Measurements from ENCODE around the gene FAHD2A.

DNA sequence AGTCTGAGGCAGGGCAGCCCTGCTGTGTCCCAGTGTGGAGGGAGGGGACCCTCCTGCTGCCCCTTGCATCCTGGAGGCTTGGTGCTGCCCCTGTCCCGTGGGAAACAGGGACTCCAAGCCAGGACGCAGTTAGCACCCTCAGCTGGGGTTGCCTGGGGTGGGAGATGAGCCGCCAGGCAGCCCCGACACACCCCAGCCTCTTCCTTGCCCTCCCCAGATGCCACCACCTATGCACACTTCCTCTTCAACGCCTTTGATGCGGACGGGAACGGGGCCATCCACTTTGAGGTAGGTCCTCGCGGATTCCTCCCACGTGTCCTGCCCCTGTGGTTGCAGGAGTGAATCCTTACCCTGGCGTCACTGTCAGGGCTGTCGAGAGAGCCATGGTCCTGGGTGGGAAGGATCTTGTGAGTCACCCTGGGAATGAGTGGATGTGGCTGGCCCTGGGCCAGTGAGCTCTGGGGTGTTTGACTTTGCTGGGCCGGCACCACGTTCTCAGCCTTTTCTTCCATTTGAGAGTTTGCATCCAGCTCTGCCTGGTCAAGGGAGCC, 27.5 kb upstream of the FAHD2A start:
- no peak for TF ChIP-seq POLR2AphosphoS5 (IDR thresholded peaks at IDR 0.05; ENCODE audit: insufficient read depth in 1 of 2, low read depth in 1 of 2)
- TF ChIP-seq, protein P1, sequence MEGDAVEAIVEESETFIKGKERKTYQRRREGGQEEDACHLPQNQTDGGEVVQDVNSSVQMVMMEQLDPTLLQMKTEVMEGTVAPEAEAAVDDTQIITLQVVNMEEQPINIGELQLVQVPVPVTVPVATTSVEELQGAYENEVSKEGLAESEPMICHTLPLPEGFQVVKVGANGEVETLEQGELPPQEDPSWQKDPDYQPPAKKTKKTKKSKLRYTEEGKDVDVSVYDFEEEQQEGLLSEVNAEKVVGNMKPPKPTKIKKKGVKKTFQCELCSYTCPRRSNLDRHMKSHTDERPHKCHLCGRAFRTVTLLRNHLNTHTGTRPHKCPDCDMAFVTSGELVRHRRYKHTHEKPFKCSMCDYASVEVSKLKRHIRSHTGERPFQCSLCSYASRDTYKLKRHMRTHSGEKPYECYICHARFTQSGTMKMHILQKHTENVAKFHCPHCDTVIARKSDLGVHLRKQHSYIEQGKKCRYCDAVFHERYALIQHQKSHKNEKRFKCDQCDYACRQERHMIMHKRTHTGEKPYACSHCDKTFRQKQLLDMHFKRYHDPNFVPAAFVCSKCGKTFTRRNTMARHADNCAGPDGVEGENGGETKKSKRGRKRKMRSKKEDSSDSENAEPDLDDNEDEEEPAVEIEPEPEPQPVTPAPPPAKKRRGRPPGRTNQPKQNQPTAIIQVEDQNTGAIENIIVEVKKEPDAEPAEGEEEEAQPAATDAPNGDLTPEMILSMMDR (IDR thresholded peaks at IDR 0.05) = no peak
- TF ChIP-seq POLR2A (IDR thresholded peaks at IDR 0.05) = no peak

Data from vagina (tissue), 2 donors.